HG03521 (cell line): ENCODE data around the gene PRSS21.

ENCODE experiments used
- ATAC-seq: cut with Tn5 transposase; IDR thresholded peaks from one replicate; pipeline ENCODE4 v1.9.1; 2021; ENCODE audit warnings: mild to moderate bottlenecking, moderate library complexity; ENCODE audit not compliant: unreplicated experiment

The PRSS21 gene

DNA sequence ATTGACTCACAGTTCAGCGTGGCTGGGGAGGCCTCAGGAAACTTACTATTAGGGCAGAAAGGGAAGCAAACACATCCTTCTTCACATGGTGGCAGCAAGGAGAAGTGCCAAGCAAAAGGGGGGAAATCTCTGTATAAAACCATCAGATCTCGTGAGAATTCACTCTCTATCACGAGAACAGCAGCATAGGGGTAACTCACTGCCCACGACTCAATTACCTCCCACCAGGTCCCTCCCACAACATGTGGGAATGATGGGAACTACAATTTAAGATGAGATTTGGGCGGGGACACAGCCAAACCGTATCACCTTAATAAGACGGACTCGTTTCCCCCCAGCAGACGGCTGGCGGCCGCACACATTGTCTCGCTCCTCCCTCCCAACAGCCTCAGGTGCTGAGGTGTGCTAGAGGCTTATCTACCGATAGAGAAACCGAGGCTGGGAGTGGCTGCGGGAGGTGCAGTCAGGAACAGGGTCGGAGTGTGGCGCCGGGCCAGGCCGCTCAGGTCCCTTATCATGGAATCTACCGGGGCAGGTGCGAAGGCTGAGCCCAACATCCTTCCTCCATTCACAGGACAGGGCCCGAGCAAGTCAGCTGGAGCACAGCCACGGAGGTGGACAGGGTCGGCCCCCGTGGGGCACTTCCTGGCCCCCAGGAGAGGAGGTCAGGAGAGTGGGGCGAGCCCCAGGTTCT, 8.2 kb downstream of the PRSS21 start:
- ATAC-seq: no peak

DNA sequence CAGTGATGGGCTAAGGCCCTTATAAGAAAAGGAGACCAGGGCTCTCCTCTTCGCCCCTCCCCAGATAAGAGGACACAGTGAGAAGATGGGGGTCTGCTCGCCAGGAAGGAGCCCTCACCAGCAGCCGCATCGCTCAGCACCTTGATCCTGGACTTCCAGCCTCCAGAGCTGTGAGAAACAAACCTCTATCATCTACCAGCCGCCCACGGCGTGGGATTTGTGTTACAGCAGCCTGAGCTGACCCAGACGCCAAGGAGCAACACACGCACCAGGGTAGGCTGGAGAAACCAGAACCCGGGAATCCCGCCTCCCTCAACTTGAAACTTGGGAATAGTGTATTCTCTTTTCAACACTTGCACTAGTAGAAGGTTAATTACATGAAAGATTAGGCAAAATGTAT, 8.9 kb downstream of the PRSS21 start:
- no peak for ATAC-seq

DNA sequence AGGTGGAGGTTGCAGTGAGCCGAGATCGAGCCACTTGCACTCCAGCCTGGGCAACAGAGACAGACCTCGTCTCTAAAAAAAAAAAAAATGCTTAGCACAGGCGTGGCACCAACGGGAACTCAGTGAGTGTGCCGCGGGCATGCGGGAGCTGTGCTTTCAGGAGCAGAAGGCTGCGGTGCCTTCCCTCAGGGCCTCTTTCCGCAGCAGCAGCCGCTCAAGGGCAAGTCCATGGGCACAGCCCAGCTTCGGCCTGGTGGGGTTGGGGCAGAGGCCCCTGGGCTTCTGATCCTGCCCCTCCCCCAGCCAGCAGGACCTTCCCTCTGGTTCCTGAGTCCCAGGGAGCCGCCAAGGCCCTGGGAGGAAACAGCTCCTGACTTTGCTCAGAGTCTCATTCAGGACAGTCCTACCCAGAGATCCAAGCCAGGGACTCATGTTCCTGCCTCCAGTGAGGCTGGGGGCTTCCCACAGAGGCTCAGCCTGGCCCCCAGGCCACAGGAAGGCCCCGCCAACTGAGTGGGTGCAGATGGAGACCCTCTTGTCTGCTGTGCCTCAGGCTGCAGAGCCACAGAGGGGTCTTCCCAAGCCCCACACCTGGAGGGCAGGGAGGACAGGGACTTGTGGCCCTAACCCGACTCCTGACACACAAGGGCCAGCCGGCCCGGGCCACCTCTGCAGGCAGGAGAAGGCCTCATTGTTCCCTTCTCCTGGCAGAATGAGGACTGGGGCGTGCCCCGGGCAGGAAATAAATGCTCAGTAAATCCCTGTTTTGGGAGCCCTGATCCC, 9.7 kb downstream of the PRSS21 start:
- ATAC-seq: no peak

DNA sequence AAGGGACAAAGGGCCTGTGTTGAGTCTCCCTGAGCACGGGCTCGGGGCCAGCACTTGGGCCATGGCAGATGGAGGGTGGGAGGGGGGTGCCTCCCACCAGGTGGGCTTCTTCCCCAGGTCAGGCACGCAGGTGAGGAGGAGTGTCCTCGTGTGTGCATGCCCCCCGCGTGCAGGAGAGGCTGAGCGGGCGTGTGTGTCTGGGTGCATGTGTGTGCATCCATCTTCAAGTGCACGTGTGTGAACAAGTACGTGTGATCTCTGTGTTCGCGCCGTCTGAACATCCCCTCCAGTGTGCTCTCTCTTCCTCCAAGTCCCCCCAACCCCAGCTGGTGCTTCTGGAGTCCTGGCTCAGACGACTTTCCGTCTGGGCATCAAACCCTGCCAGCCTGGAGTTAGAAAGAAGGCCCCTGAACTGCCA, 10.3 kb downstream of the PRSS21 start:
- no peak for ATAC-seq

DNA sequence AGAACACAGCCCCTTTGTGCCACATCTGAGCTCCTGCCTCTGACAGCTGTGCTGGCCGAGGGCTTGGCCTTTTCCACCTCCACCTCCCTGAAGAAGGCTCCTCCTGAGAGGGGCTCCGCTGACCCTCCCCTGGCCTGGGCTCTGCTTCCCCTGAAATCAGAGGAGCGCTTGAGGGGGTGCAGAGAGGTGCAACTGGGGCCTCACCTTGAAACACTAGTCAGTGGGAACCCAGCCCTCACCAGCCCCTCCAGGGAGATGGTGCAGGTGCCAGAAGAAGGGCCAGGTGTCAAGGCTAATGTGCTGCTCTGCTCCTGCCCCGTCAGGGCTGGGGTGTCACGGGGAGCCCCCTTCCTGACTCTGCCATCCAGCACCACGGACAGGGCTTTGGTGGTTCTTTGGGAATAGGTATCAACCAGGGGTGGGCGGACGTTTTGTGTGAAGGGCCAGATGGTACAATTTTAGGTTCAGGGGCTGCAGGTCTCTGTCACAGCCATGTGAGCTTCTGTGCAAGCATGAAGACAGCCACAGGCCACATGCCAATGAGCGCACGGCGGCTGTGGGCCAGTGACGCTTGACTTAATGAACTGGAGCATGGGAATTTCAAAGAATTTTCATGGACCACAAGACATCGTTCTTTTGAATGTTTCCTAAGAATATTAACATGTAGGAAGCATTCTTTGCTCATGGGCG, 10.9 kb downstream of the PRSS21 start:
- ATAC-seq: no peak

DNA sequence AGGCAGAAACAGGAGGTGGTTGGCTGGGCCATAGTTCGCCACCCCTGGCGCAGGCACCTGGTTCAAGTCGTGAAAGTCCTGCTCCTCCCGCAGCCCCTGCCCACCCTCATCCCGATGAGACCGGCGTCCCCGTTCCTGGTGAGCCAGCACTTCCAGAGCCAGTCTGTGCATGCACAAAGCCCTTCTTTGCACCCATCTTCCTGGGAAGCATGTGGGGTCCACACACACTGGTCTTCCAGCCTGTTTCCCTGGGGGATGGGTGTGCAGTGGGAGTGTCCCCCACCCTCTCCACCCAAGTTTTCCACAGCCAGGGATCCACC, 11.4 kb downstream of the PRSS21 start:
- no peak for ATAC-seq

DNA sequence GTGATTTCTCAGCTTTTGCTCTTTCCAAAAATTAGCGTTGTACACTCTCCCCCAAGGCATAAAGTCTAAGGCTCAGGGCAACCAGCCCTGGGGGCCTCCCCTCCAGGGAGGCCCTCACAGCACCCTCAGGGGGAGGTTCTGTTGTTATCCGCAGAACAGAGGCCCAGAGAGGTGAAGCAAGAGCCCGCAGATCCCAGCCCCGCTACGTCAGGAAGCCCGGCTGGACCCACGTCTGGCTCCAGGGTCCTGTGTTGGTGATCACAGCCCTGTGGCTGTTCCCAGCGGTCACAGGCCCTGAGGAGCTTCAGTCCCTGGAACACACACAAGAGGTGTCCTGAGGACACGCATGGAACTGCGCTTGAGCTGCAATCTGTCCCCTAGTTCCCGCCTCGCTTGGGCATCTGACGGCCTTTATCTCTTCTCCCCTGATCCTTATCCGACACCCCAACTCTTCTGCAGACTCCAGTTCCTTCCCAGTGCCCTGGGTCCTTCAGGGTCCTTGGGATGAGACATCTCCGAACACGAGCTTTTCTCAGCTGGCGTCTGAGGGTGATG, 11.9 kb downstream of the PRSS21 start:
- no peak for ATAC-seq

DNA sequence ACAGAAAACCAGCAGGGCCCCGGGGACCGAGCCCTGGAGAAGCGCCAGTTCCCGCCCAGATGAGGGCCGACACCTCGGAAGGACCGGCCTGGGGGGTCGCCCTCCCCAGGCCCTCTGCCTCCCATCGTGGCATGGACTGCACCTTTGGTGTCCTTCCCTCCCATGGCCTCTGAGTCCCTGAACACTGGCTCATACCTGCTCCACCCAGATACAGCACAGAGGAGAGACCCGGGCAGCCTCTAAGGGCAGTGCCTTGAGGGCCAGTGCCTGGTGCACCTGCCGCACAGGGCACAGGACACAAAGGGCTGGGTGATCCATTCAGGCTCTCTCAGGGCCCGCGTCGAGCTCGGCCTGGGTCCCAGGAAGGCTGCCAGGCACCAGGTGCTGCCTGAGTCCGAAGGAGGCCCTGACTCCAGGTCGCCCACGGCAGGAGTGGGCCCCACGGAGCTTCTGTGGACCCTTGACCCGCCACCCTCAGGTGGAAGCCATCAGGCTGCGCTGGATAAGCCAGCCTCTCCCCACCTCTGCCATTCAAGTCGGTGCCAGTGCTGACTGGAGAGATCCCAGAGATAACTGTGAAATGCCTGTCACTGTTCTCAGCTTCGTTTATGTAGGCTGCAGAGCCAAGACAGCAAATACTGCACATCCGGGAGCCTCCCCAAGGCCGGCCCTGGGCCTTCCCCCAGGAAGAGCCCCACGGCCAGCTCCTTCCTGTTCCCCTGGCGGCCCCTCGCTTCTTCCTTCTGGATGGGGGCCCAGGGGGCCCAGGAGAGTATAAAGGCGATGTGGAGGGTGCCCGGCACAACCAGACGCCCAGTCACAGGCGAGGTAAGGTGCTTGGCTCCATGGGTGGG, 12.7 kb downstream of the PRSS21 start, which contains the start of gene ZG16B:
ZG16B (plus strand) TSS at position 803 of the 854 bp plus-strand sequence. CDS start 139 bp downstream, outside the sequence.
- ATAC-seq: no peak

DNA sequence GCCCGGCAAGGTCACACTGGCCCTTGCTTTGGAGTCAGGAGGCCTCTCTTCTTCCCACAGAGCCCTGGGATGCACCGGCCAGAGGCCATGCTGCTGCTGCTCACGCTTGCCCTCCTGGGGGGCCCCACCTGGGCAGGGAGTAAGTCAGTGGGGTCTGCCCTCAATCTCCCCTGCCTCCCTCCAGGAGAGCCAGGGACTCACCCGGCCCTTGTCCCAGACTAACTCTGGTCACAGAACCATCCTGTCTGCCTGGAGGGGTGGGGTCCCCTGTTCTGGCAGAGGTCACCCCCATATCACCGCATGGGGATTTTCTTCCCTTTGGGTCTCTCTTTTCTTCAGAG, 13.3 kb downstream of the PRSS21 start:
- no peak for ATAC-seq

DNA sequence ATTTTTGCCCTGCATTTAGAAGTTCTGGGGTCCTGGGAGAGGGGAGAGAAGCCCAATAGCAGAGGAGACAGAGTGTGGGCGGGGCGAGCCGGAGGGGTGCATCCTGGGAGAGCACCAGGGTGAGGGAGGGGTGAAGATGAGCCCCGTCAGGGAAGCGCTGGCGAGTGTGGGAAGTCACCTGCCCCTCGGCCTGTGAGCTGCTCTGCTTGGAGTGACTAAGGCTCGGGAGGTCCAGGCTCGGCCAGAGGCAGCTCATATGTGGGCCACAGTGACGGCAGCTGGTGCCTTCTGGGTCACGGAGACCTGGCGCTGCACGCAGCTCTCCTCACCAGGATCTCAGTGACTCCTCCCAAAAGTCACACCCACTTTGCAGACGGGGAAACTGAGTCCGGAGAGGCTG, 14.2 kb downstream of the PRSS21 start:
- no peak for ATAC-seq

DNA sequence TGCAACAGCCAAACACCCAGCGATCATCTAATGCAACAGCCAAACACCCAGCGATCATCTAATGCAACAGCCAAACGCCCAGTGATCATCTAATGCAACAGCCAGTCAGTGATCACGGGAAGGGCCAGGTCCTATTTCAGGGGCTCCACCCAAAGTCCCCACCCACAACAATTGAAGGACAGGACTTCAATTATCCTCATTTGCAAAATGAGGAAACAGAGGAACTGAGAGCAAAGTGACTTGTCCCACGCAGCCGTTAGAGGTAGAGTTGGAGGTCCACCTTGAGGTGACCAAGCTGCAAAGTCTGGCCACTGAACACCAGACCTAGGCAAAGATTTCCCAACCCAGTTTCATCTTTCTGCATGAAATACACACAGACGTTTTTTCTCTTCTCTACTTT, 16.7 kb downstream of the PRSS21 start:
- no peak for ATAC-seq

DNA sequence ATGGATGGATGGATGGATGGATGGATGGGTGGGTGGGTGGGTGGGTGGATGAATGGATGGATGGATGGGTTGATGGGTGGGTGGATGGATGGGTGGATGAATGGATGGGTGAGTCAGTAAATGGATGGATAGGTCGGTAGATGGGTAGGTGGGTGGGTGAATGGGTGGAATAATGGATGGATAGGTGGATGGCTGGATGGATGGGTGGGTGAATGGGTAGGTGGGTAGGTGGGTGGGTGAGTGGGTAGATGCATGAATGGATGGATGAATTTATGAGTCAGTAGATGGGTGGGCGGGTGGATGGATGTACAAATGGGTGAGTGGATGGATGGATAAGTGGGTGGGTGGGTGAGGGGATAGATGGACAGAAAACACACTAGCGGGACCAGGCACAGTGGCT, 17.9 kb downstream of the PRSS21 start:
- ATAC-seq: no peak

DNA sequence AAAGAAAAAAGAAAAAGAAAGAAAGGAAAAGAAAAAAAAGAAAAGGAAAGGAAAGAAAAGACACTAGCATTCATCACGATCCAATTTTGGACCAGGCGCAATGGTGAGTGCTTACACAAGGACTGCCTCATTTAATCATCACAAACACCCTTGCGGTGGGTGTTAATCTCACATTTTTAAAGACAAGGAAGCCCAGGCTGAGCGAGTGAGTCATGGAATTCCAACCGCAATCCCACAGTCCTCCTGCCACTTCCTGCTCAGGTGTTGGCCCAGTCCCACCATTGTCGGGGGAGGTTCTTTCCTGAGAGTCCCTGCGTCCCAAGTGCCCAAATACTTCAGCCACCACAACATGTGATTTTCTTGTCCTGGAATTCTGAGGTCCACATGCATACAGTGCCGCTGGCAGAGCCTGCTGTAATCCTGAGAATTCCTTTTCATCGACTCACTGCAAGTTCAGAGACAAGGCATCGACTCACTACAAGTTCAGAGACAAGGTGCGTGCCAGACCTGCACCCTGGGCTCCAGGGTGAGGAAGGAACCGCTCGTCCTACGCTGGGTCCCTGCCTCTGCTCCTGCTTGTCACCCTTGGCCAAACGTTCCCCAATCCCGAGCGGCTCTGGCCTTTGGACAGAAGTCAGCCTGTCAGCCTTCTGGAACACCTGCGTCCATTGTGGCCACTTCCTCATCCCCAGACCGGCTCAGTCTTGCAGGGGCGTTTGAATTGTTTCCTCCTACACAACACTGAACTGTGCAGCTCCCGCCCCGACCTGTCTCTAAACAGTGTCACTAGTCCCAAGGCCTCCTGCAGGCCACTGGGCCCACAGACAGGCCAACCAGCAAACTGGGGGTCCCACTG, 18.8 kb downstream of the PRSS21 start:
- ATAC-seq: no peak

DNA sequence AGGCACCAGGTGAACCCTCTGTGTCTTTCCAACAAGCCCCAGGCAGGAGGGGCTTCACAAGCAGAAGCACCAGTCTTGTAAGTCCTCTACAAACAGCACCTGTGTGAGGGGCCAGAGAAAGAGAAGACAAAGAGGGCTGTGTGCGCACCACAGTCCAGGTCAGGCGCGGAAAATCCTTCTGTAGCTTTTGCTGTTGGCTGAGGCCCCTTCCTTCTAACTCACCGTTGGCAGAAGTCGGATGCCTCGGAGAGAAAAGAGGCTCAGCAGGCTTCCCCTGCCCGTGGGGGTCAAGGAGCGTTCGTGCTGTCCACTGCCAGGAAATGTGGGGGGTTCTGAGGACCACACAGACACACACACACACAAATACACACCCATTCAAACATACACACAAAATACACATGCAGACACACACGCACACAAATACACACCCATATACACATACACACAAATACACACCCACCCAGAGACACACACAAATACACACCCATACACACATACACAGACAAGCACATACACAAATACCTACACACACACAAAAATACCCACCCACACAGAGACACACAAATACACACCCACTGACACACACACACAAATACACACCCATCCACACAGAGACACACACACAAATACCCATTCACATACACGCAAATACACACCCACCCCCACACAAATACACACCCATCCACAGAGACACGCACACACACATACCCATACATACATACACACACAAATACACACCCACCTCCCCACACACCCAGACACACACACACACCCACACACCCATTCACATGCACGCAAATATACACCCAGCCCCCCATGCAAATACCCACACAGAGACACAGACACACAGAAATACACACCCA, 19.8 kb downstream of the PRSS21 start:
- no peak for ATAC-seq

DNA sequence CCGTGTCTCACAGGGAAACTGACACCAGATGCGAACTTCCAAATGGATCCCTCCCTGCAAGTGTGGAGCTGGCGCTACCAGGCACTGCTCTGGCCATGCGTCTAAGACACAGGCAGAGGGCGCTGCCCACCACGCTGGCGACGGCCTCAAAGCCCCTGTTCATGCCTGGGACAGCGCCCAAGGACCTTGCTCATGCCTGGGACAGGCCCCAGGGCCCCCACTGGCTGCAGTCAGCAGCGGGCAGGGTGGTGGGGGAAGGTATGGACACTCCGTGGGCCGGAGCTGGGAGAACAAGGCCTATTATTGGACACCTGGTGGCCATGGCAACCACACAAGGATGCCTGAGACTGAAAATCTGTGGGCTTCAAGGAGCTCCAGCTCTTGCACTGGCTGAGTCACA, 21.9 kb downstream of the PRSS21 start:
- no peak for ATAC-seq

DNA sequence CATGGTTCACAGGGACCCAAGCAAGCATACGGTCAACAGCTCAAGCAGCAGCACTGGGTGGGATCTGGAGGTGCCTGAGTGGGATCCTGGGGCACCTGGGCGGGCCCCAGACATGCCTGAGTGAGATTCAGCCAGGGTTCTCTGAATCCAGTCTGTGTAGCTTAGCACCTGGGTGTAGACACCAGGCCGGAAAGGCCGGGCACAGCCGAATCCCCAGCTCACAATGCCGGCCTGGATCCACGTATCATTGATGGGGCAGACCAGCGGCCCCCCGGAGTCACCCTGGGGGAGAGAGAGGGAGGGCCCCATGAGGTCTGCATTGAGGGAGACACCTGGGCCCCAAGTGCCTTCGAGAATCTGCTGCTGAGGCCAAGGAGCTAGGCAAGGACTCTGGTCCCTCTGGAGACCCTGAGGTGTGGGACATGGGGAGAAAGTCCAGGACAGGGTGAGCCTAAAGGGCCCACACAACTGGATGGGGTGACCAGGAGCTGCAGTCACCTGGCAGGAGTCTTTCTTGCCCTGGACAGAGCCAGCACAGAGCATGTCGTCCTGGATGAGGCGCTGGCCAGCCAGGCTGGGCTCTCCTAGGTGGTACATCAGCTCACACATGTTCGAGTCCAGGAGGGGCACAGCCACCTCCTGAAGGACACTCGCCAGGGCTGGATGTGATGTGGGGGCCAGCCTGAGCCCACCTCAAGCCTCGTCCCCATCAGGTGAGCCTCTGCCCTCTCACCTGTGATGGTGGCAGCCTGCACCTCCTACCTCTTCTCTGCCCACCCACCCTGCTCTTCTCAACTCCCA, 22.8 kb downstream of the PRSS21 start:
- ATAC-seq: no peak

DNA sequence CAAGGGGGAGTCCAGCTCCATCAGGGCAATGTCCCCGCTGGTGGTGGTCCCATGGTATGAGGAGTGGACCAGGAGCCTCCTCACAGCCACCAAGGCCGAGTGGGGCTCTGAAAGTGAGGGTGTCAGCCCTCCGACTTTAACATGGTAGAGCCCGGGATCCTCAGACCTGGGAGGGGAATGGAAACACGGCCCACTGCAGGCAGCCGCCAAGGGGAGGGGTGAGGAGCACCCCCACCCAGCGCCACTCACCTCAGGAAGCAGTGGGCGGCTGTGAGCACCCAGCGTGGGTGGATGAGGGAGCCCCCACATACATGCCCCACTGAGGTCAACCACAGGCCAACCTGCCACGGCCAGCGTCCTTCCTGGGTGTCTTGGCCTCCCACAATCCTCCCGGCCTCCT, 23.9 kb downstream of the PRSS21 start:
- no peak for ATAC-seq
